HepG2 (cell line): Measurements from ENCODE around the gene C1orf87.

Source experiments
- ARNT ChIP-seq: fragments of 450-650 bp; IDR thresholded peaks from 2 replicates; pipeline ENCODE4 v1.6.1; 2017
- POLR2A ChIP-seq, 2 experiments: IDR thresholded peaks; 2 replicates each; pipeline ENCODE4 v1.6.1; 2011; ENCODE audit warnings: low read depth in 2 of 2, low read length in 2 of 2, mild to moderate bottlenecking in 1 of 2, moderate library complexity in 1 of 2; ENCODE audit not compliant: insufficient read depth in 1 of 2

DNA sequence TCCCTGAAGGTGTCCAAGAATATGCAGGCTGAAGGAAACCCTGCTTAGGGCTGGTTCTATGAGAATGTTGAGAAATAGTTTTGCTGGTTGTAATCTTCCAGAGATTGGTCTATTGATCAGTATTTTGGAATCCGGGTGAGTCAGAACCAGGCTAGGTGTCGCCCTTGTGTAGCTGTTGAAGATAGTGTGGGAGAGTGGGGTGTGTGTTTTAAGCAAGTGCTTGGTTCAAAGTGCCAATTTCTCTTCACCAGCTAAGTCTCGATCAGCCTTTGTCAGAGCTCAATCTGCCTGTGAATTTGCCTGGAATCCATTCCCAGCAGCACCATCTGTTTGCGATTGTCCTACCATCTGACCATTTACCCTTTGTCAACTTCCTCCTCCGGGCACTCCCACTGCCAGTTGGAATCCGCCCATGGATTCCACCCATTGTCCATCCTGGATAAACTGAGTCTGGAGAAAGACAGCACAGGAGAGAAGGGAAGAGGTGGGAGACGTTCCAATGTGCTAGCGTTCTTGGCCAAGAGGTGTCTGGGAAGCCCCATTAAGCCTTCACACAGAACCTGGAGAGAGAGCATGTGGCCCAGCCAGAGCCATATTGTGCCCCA lies 87.6 kb downstream of the C1orf87 start:
- TF ChIP-seq POLR2A (IDR thresholded peaks at IDR 0.05; ENCODE audit: insufficient read depth in 1 of 2, low read depth in 2 of 2, low read length in 2 of 2) (no peak), ARNT (no peak)
